MV-4-11 (cell line): ENCODE results near the gene CNIH2.

Experiments used
- DNase-seq: peaks from one replicate; lab custom pipeline; 2025; lab: John Stamatoyannopoulos, UW

Gene CNIH2

GRCh38 chr11:66331542-66332370 is 53.8 kb downstream of the CNIH2 start:
- DNase-seq, result no peak

- no peak for DNase-seq
These were observed 54.6 kb downstream of the CNIH2 start for GRCh38 chr11:66332371-66333219.

GRCh38 chr11:66333220-66333877 is 55.4 kb downstream of the CNIH2 start:
- DNase-seq, result no peak
